ENCODE results near the gene IFT25.
"Not testable (repeated sequence)": the region's sequence is repeated elsewhere in the genome, so short reads cannot be mapped to it uniquely, and the experiment has no call there.

GRCh38 chr1:53883600-53883999 is 61.9 kb downstream of the IFT25 start:
- not testable (repeated sequence) for TF ChIP-seq POLR2A (IDR thresholded peaks at IDR 0.05; ENCODE audit: low read depth, low read length); POLR2AphosphoS5 (IDR thresholded peaks at IDR 0.05; ENCODE audit: low read depth, low read length); TAF1 (IDR thresholded peaks at IDR 0.05; ENCODE audit: borderline replicate concordance, low read depth, low read length)

Measured in GM12892 (cell line).